NCI-H526 (cell line): ENCODE results near the gene SSTR3.
"Not testable (repeated sequence)": the region's sequence is repeated elsewhere in the genome, so short reads cannot be mapped to it uniquely, and the experiment has no call there.

Source experiments
- DNase-seq, 2 experiments: peaks; one replicate each; lab custom pipeline; 2025; lab: John Stamatoyannopoulos, UW

SSTR3 gene

GRCh38 chr22:37242395-37242918 lies 30.2 kb upstream of the SSTR3 start:
- DNase-seq: no peak

DNA sequence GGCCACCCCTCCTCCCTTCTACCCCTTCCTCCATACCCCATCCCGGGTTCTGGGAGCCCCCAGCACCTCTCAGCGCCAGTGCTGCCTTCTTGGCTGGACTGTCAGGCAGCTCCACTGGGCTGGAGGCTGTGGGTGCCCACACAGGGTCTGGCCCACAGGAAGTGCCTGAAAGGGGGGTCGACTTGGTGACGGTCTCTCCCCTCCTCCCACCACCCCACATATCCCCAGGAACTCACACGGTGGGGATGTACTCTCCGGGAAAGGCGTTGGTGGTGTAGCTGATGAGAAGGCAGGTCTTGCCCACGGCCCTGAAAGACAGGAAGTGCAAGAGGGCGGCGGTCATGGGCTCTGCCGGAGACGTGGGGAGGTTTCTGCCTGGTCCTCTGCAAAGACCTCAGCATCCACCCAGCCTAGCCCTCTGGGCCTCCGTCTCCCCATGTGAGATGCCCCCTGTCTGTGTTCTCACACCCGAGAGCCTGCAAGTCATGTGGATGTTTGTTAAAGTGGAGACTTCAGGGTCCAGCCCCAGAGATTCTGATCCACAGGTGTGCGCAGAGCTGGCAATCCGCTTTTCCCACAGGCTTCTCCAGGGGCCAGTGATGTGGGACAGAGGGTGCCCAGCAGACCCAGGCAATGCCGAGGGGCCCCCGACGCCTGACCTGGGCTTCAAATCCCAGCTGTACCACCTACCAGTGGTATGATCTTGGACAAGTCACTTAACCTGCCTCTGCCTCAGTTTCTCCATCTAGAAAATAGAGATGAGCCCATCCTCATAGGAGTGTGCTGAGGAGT lies 29.3 kb upstream of the SSTR3 start:
- no peak for DNase-seq

GRCh38 chr22:37240941-37241320 lies 28.7 kb upstream of the SSTR3 start:
- no peak for DNase-seq

DNA sequence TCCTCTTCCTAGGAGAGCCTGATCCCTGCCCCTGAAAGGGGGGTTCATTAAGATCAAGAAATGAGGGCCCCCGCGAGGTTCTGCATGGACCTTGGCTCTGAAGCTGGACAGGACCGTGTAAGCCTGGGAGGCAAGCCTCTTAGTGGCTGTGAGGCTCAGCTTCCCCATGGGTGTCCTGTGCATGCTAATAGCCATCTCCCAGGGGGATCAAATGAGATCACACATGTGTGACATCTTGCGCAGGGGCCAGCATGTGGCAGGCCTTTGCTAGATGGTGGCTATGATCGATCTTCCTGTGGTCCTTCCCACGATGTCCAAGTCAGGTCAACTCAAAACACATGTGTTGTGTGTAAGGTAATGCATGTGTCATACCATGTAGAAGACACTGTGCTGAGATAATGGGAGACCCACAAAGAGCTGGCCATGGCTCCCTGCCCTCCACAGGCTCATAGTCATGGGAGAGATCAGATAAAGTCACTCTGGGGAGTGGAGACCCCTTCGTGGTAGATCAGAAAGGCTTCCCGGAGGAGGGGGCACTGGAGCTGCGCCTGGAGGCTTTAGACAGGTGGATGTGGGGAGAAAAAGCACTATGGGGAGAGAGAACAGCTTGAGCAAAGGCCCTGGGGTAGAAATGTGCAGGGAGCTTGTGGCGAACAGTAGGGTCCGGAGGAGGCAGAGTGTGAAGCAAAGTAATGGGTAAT lies 28.1 kb upstream of the SSTR3 start:
- DNase-seq: no peak

- no peak for DNase-seq
These were observed 27.3 kb upstream of the SSTR3 start for GRCh38 chr22:37239336-37240239.

GRCh38 chr22:37237371-37238268 lies 25.3 kb upstream of the SSTR3 start:
- DNase-seq: no peak

GRCh38 chr22:37235897-37236607 lies 23.8 kb upstream of the SSTR3 start:
- no peak for DNase-seq

DNA sequence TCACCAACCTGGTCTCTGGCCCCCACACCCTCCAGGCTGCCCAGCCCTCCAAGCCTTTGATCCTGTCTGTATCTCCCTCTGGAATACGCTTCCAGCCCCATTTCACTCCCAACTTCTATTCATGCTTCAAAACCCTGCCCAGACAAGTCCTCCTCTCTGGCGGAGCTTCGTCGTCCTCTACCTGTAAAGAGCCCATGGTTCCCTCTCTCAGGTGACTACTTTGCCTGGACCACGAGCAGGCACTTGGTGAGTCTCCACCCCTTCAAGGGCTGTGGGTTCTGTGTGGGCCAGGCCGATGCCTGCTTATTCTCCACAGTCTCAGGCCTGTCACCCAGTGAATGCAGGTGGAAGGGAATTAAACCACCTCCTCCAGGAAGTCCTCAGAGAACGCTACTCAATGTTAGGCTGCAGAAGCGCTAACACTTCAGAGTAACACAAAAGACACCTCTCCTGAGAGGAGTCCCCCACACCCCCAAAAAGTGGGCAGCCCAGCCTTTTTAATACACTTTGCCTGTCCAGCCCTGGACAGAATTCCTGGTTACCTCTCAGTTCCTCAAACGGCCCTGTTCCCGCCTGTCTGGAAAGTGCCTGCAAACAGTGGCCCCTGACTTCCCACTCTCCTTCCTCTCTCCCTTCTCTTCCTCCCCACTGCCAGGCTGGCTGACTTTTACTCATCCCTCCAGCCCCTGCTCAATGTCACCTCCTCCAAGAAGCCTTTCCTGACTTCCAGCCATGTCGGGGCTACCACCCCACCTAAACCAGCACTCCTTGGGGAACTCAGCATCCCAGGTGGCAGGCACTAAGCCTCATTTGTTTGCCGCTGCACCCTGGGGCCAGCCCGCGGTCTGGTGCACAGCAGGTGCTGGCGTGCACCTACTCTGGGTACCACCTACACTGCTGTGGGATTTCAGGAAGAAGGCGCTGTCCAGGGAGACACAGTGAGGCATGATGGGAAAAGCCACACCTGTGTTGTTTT lies 22.7 kb upstream of the SSTR3 start:
- peak in 1 of 2 experiments; percentile 47 for DNase-seq

DNA sequence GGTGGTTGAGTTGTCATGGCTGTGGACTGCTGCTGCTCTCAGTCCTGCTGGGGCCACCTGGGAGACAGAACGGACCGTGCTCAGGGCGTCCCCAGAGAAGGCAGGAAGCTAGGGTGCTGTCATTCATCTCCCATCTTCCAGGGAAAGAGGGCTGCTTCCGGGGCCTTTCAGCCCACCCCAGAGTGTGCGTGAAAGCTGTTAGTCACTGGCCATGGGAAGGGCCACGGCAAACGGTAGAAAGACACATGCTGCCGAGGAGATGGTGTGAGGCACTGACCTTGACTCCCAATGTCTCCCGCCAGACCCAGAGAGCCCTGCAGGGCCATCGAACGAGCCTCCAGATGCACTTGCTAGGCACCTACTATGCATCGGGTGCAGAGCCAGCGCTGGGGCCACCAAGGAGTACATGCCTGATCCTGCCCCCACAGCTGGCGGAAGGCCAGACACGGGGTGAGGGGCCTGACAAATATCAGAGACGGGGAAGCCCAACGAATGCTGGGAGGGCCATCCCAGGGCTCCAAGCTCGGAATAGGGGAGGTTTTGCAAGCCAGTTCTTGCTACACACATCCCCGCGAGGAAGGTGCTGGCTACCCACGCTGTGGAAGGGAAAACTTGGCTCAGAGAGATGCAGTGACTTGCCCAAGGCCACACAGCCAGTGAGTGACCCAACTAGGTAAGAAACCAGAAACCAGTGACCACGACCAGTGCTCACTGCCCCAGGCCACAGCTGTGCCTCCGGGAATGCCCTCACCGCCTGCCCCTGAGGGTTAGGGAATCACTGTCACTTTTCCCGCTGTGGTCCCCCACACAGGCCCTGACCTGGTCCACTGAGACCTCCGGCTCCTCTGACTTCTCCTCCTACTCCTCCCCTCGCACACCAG lies 21.7 kb upstream of the SSTR3 start:
- no peak for DNase-seq

DNA sequence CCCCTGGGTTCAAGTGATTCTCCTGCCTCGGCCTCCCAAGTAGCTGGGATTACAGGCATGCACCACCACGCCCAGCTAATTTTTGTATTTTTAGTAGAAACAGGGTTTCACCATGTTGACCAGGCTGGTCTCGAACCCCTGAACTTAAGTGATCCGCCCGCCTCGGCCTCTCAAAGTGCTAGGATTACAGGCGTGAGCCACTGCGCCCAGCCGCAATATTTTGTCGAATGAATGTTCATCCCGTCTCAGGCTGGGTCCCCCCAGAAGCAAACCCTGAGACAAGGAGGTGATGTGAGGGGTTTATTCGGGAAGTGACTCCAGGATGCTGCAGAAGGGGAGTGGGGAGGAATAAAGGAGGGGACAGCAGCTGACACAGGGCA lies 21.1 kb upstream of the SSTR3 start:
- not testable (repeated sequence) for DNase-seq

- DNase-seq: no peak
These were observed 20.1 kb upstream of the SSTR3 start for GRCh38 chr22:37232140-37232998.

- DNase-seq: no peak
These were observed 19.3 kb upstream of the SSTR3 start for GRCh38 chr22:37231406-37232139.

GRCh38 chr22:37230673-37231405 lies 18.6 kb upstream of the SSTR3 start:
- no peak for DNase-seq

GRCh38 chr22:37229805-37230672 lies 17.8 kb upstream of the SSTR3 start:
- DNase-seq: no peak
